Jurkat, Clone E6-1 (cell line): ENCODE results near the gene CPED1.
"Not testable (repeated sequence)": the region's sequence is repeated elsewhere in the genome, so short reads cannot be mapped to it uniquely, and the experiment has no call there.

Experiments
- DNase-seq: peaks from one replicate; pipeline ENCODE4 v3.0.0-alpha.2; 2011; ENCODE audit warnings: low read depth, low spot score
- H3K4me3 ChIP-seq: 2 replicates; pipeline ENCODE4 v1.5.1; 2011; ENCODE audit warnings: mild to moderate bottlenecking, low read length, control low read depth, moderate library complexity

CPED1 gene

DNA sequence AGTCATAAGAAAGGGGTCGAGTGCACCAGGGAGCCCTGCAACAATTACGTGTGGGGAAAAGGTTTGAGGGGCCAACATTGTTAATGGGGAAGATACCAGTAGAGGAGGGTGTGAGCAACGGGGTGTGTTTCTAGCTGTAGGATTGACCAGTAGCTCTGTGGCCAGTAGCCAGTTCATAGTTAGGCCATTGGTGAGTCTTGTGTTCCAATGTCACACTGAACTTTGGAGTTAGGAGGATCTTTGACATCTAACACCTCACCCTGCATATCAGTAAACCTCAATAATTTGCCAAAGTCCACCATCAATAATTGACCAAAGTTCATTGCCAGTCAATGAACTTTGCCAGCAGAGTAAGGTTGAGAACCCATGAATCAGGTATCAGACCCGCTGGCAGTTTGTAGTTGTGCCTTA is 168.8 kb downstream of the CPED1 start:
- no peak for DNase-seq

DNA sequence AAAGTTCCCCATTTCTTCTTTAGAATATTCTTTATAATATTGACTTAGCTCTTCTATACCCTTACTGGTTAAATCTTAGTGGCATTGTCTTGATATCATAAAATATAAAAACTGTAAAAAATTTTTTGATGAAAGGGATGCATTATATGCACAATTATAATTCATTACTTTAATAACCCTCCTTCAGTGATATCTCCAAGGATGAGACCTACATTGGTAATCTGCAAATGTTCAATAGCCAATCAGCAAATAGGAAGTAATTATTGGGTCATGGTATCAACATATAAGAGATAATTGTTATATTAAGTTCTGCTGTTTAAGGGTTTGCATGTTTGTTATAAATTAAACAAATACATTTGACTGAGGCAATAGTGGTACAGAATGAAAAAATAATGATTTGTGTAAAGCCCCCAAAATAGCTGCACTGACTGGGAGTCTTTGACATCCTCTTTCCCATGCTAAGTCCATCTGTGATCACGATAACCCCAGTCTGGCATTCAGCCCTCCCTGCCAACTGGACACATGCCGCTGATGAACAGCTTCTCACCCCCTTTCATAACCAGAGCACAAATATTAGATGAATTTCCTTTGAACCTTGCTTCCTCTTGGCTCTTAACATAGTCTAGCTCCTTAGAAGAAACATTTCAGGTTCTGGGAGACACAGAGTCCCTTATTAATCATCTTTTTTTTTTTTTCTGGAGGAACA is 169.5 kb downstream of the CPED1 start:
- no peak for DNase-seq
- H3K4me3 ChIP-seq: no peak overlapping the region

More for the DNA sequence above, 168.8 kb downstream of the CPED1 start:
- no peak overlapping the region for H3K4me3 ChIP-seq

DNA sequence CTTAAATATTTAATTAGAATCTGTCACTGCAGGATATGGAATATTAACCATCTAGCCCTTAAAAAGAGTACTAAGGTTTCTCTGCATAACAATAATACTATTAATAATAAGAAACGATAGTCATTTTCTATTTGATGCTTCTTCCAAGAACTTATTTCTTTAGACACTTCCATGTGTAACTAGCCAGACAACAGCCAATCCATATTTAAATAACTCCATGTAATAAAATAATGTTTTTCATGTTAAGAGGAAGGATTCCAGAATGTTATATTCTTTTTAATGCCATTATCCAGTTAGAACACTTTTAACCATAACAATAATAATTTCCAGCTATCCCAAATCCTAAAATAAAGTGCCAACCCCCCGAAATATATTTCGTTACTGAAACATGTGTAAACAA is 170.2 kb downstream of the CPED1 start:
- H3K4me3 ChIP-seq: no peak overlapping the region
- DNase-seq: no peak

DNA sequence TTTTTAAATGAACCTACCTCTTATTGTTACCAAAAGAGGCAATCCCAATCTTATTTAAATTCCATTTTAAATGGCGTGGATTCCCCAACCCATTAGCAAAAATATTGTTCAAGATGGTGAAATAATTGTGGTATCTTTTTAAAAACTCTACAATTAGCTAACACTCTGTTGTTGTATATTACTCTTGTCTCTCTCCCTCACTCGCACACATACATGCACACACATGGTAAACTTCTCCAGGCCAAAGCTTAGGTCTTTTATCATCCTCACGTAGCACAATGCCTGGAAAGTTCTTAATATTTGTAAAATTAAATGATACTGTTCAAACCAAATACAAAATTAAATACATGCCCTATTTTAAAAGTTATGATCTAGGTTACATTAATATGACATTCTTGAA is 171.0 kb downstream of the CPED1 start:
- H3K4me3 ChIP-seq: no peak overlapping the region
- no peak for DNase-seq

DNA sequence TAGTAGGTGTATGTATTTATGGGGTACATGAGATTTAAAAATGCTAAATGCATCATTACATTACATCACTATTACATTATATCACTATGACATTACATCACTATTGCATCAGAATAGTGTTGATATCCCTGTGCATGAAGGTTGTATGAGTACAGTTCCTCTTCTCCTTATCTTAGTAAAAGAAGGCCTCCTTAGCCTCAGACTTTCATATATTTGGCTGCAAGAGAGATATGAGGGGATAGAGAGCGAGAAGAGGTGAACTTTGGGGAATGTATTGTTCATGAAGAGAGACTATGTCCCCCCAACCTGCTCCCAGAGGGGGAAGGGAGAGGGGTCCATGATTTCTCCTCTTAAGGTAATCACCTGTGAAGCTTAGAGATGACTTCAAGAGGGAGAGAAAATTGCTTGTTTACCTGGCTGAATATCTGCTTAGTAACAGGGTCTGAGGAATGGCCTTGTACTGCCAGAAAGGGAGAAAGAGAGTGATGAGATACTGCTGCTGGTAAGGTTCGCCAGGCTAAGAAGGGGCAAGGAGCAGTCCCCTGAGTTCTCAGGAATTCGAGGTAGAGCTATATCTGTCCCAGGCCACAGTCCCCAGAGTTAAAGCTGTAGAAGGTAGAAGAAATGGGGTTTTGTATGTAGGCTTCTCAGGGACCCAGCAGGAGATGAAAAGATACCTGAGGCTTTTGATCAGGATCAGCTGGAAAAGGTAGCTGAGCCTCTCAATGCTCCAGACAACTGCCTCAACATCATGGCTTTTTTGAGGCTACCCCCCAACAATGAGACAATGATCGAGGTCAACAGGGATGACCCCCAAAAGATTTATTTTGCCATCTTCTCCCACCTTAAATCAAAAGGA is 171.9 kb downstream of the CPED1 start:
- H3K4me3 ChIP-seq: no peak overlapping the region
- DNase-seq: no peak

DNA sequence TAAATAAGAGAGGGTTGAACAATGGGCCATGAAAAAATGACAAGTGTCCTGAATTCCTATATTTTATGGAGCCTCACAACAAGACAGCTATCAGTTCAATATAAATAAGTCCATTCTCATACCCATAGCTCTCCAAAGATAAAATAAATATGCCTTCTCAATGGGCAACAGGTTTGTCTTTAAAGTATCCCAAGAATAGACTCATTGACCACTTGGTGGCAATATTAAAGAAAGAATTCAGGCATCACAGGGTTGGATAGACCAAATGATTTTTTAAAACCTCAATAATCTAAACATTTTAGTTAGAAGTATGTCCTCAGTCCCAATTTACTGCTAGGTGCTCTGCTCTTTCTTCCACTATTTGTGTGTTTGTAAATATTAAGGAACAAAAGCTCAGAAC is 175.2 kb downstream of the CPED1 start:
- no peak for DNase-seq
- H3K4me3 ChIP-seq: no peak overlapping the region

DNA sequence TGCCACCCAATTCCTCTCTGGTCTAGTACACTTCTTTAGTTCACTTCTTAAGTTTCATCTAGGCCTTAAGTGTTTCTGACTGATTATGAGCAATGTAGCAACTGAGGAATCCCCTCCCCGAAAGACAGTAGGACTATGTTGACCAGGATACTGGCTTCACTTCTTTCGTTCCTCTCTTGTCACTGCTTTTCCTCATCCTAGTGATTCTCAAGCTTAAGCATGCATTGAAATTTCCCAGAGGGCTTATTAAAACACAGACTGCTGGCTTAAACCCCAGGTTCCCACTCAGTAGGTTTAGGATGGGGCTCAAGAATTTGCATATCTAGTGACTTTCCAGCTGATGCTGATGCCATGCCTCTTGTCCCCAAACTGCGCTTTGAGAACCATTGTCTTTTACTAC is 175.7 kb downstream of the CPED1 start:
- no peak for DNase-seq
- H3K4me3 ChIP-seq: no peak overlapping the region

DNA sequence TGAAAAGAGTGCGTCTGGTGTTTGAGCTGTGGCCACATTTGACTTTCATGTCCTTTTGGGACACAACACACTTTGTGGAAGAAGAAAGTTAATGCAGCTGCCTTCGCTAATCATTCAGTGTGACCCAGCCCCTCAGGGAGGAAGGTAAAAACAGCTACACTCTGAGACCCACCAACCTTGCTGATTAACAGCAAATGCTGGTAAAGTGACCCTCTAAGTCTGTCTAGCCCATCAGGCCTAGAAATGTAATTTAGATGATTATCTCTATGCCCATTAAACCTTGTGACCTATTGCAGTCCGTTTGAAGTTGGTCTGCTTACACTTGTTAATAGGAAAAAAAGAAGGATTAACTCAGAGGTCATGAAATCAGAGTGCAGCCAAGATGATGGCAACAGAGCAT is 178.4 kb downstream of the CPED1 start:
- no peak for DNase-seq
- no peak overlapping the region for H3K4me3 ChIP-seq

DNA sequence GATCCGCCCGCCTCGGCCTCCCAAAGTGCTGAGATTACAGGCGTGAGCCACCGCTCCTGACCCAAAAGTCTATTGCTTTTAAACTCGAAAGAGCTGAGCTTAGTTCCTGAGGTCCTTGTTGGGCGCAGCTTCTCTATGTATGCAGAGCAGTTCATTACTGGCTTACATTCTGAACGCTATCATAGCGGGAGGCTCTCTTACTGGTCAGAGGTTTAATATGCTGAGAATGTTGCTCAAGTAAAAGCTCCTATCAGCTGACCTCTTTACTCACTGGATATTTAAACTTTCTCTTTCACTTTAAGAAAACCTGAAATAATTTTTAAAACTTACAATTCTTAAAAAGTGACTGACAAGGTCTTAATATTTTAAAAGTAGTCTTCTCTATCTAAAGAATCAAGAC is 179.5 kb downstream of the CPED1 start:
- DNase-seq: no peak
- H3K4me3 ChIP-seq: no peak overlapping the region

DNA sequence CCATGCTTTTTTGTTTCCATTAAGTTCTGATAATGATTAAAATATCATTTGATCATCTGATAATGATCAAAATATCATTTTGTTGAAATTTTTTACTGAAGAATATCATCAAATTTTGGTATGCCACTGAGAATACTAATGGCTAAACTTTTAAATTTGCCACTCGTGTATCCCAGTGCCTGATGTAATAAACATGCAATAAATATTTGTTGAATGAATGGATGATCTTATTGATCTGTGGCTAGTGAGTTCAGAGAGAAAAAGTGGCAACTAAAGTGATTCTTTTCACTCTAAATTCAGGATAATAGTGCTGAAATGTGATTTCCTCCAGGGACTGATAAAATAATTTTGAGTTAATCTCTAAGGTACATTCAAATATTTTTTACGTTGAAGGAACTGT is 181.0 kb downstream of the CPED1 start:
- no peak for DNase-seq
- H3K4me3 ChIP-seq: no peak overlapping the region

DNA sequence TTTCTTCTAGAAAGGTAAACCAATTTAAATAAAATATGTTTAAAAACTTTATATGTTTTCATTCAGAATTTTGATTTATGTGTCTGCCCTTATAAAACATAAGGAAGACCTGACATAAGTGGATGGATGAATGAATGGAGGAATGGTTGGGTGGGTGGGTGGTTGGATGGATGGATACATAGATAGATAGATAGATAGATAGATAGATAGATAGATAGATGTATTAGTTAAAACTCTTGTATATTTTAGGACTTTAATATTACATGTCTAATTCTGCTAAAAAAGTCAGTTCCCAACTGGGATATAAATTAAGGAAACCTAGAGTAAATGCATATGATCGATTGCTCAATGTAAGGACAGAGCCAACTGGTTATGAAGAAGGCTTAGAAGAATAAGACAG is 184.0 kb downstream of the CPED1 start:
- DNase-seq: no peak
- H3K4me3 ChIP-seq: no peak overlapping the region

DNA sequence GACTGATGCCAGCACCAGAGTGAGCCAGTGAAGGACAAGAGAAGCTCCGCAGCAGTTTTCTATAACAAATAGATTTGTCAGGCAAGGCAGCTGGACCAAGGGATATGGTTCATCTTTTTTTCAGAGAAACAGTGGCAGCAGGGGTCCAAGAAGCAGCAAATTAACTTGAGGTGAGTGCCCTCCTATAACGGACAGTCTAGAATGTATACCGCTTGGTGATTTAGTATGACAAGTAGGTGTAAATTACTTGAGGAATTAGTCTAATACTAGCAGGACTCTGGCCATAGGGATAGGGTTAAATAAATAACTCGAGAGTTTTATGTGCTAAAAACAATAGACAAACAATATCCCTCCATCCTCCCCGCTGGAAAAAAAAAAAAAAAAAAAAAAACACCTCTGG is 187.3 kb downstream of the CPED1 start:
- no peak for DNase-seq
- H3K4me3 ChIP-seq: no peak overlapping the region

DNA sequence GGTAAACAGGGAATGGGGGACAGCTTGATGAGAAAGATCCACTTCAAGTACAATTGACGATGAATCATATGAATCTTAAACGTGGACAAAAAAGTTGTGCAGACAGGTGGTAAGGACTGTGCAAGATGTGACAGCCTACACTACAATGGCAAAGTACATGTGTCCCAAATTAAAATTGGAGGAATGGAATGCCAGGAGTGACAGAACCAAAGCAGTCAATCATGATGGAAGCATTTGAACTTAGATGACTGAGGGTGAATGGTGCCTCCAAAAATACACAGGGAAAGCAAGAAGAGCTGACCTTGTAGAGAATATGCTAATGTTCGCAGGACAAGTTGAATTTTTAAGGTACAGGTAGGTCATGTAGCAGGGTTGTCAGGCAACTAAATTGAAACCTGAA is 189.9 kb downstream of the CPED1 start:
- no peak overlapping the region for H3K4me3 ChIP-seq
- DNase-seq: no peak

DNA sequence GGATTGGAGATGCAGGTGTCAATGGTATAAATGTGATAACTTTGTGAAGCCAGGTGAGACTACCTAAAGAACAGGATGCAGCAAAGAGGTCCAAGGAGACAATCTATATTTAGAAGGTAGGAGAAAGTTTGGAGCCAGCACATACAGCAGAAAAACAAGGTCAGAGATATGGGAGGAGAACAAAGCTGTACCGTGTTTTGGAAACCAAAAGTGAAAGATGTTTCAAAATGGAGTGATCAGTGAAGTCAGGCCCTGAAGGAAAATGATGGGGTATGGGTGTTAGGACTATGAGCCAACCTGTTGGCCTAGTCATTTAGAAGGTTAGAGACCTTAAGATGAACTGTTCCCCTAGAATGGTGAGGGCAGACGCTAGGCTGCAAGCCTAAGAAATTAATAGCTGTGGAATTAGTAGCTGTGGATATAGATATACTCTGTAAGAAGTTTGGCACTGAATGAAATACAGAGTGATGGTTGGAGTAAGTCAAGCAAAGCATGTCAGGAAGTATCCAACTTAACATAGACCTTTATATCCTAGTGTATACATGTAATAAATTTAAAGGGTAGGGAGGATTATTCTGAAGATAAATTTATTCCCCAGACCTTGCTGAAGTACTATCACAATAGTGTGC is 190.5 kb downstream of the CPED1 start:
- no peak overlapping the region for H3K4me3 ChIP-seq
- DNase-seq: no peak

DNA sequence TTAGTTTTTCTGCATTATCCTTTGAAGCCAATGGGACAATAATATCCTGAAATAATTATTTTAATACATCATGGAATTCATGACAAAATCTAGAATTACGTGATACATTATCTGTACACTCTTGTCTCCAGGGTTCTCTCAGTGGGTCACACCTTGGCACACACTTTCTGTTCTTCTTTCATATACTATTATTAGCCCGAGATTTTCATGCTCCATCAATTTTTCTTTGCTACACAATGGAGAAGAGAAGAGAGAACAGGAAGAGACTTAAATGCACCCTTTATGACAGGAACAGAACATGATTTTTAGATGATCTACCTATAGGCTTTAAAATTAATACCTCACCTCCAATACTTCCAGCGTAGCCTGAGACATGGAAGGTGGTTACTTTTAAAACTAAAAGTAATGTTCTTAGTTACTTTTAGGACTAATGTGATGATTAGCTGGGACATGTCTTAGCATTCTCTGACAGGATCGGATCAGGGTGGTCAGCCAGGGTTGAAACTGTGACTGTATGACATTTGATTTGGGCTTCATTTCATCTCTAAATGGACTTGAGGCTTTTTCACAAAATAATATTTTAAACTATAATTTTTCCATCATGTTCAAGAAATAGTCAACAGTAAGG is 192.0 kb downstream of the CPED1 start:
- DNase-seq: no peak
- H3K4me3 ChIP-seq: no peak overlapping the region

DNA sequence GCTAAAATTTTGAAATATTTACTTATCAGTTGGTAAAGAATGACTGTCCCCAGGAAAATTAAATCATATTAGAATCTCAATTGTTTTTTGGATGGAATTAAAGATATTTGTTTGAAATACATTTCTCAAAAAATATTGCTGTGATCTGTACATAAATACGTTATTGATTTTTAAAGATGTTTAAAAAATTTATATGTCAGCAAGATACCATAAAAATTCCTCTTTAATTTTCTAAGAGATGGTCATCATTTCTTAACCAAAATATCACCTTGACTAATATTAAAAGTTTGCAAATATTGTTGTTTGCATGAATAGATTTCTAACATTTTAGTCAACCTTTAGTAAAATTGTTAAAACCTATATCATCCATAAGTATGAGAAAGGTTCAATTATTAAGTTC is 192.8 kb downstream of the CPED1 start:
- no peak for DNase-seq
- no peak overlapping the region for H3K4me3 ChIP-seq

DNA sequence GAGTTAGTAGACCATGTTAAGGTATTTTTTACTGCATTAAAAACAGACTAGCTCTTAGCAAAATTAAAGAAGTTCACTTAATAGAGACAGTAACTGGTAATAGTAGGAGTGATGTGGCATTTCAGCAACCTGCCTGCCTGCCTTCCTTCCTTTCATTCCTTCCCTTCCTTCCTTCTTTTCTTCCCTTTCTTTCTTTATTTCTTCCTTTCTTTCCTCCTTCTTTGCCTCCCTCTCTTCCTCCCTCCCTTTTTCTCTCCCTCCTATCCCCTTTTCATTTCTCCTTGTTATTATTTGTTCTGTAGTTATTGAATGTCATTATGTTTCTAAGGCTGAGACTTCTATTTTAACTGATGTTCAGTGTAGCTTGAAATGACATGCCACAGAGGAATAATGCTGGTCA is 193.8 kb downstream of the CPED1 start:
- no peak overlapping the region for H3K4me3 ChIP-seq
- DNase-seq: no peak

DNA sequence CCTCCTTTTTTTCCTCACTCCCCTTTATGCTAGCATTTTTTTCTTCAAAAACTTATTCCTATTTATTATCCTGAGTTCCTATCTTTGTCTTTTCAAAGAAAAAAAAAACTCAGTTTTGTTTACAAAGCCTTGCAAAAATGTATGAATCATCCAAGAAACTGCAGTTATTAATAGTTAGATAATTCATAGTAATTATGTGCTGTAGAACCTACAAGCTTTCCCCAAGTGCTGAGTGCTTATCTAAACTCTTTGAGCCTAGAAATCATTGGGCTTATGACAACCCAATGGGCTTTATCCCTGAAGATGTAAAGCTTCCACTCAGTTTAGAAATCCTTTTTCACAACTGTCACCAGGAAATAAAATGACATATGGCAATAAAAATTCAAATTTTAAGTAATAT is 194.4 kb downstream of the CPED1 start:
- no peak overlapping the region for H3K4me3 ChIP-seq
- DNase-seq: no peak

DNA sequence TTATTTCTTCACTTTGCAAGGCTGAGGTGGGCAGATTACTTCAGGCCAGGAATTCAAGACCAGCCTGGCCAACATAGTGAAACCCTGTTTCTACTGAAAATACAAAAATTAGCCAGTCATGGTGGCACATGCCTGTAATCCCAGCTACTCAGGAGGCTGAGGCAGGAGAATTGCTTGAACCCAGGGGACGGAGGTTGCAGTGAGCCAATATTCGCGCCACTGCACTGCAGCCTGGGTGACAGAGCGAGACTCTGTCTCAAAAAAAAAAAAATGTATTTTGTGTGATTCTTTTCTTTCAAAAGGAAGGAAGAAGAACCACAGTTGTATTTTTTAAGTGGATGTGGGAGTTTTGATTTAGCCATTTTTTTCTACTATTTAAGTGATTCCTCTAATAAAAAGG is 195.4 kb downstream of the CPED1 start:
- DNase-seq, H3K4me3 ChIP-seq: not testable (repeated sequence)

DNA sequence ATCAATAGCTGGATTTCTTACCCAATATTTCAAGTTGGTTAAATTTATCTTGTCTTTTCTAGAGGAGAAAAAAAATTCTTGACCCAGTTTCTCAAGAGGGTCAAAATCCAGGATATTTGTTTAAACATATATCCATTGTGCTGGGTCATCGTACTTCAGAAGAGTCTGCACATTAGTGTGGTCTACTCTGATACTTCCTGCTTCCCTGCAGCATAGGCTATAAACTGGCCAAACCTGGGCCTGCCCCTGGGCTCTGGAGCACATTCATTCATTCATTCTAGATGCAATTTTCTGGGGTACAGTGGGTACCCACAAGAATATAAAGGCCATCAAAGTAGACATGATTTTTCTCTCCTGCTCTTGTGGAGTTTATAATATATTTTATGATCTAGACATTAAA is 198.2 kb downstream of the CPED1 start:
- no peak for DNase-seq
- no peak overlapping the region for H3K4me3 ChIP-seq
